Germinal center (tissue), 1 donor: ENCODE data around the gene ZNF138.
"Not testable (repeated sequence)": the region's sequence is repeated elsewhere in the genome, so short reads cannot be mapped to it uniquely, and the experiment has no call there.

Experiments used
- DNase-seq: peaks from one replicate; pipeline ENCODE4 v3.0.0; 2012; ENCODE audit warnings: mixed read lengths, low spot score

The ZNF138 gene

GRCh38 chr7:64838691-64839090, 44.5 kb downstream of the ZNF138 start:
- DNase-seq: no peak

DNA sequence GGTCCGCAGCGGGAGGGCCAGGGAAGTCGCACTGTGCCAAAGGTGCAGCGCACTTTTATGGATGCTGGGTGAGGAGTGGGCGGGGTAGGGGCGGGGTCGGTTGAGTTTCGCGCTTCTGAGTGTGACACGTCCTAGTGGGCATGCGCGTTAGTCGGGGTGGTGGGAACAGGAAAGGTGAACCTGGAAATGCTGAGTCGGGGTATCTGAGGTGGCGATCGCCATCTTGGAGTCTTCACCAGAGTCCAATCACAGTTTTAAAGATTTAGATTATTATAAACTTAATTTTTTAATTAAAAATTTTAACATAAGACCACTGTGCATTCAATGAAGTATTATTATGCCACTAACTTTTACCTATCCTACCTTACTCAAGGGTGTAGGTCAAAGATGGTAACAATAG, 45.7 kb downstream of the ZNF138 start:
- DNase-seq: no peak

GRCh38 chr7:64849250-64849923, 55.2 kb downstream of the ZNF138 start:
- DNase-seq: no peak

GRCh38 chr7:64849924-64850499, 55.8 kb downstream of the ZNF138 start:
- no peak for DNase-seq

DNA sequence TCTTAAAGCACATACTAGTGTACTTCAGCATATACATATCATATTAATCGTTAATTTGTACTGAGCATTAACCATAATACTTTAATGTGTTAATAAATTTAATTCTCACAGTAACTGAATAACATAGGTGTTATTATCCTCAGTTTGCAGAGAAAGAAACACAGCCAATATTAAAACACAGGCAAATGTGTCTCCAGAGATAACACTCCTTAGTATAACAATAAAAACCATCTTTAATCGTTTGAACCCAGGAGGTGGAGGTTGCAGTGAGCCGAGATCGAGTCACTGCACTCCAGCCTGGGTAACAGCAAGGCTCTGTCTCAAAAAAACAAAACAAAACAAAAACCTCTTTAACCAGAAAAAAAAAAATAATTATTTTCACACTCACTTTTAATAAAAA, 59.5 kb downstream of the ZNF138 start:
- no peak for DNase-seq

- no peak for DNase-seq
These were observed 60.7 kb downstream of the ZNF138 start for GRCh38 chr7:64854969-64855368.

DNA sequence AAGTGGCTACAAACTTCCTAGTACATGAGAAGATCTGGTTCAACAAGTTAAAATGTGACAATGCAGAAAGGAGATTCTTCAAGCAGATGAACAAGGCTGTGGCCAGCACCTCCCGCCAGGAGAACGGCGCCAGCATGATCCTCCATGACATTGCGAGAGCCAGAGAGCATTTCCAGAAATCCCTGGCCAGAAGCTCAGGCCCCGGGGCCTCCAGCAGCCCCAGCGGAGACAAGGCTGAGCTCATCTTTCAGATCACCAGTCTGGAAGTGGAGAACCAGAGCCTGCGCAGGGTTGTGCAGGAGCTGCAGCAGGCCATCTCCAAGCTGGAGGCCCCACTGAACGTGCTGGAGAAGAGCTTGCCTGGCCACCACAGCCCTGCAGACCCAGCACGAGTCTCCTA, 68.8 kb downstream of the ZNF138 start:
- DNase-seq: no peak

GRCh38 chr7:64863530-64863929, 69.3 kb downstream of the ZNF138 start:
- DNase-seq: not testable (repeated sequence)

DNA sequence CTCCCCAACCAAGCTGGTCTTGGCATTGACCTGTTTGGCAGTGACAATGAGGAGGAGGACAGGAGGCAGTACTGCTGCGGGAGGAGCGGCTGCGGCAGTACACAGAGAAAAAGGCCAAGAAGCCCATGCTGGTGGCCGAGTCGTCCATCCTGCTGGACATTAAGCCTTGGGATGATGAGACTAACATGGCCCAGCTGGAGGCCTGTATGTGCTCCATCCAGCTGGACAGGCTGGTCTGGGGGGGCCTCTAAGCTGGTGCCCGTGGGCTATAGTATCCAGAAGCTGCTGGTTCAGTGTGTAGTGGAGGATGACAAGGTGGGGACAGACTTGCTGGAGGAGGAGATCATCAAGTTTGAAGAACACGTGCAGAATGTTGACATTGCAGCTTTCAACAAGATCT, 69.7 kb downstream of the ZNF138 start:
- DNase-seq: no peak

GRCh38 chr7:64867863-64868440, 73.7 kb downstream of the ZNF138 start:
- DNase-seq: no peak

GRCh38 chr7:64868499-64868898, 74.3 kb downstream of the ZNF138 start:
- DNase-seq: no peak

DNA sequence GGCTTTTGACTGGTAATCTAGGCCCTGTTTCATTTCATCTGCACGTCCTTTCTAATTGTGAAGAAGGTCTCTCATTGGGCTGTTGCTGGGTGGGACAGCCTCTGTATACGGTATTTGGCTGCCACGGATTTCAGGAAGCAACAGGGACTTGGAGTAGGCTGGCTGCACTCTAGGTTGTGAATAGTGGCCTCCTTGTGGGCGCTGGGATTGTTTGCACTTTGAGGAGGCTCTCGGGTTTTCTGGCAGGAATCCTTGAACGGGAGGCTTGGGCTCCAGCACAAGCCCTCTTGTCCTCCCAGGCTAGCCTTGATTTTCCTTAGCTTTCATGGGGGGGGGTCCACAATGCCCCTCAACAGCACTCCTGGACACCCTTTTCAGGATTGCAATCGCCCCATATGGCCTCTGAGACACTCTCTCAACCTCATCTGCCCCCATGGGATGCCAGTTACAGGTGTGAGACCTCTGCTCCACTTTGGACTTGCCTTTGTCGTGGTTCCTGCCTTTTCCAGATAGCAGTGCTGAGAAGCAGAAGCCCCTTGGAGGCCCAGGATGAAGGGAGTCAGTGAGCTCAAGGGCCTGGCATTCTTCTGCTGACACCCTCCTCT, 75.0 kb downstream of the ZNF138 start:
- no peak for DNase-seq

GRCh38 chr7:64869912-64870562, 75.8 kb downstream of the ZNF138 start:
- DNase-seq: no peak

DNA sequence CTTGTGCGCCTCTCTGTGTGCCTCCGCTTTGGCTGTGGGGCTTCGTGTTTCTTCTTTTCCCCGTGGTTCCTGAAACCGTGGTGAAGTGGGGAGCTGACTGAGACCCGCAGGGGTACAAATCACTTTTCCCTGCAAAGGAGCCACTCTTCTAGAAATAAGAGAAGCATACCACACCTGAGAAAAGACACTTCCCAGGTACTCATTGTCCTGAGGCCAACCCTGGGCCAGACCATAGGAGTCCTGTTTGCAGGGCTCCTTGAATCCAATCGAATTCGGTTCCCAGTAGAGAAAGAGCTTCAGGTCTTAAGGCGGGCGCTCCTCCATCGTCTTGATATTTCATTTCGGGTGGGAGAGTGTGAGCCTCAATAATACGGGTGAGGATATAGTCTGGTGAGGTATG, 76.4 kb downstream of the ZNF138 start:
- DNase-seq: no peak

DNA sequence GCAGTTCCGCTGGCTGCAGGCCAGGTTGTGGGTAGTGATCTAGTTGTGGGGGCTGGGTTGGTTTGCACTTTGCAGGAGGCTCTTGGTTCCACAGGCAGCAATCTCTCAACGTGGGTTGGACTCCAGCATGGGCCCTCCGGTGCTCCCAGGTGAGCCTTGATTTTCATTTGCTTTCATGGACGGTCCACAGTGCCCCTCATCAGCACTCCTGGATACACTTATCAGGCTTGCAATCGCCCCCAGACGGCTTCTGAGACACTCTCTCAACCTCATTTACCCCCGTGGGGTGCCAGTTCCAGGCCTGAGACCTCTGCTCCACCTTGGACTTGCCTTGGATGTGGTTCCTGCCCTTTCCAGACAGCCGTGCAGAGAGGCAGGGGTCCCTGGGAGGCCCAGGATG, 77.5 kb downstream of the ZNF138 start:
- DNase-seq: no peak

GRCh38 chr7:64872351-64873154, 78.3 kb downstream of the ZNF138 start:
- DNase-seq: no peak

DNA sequence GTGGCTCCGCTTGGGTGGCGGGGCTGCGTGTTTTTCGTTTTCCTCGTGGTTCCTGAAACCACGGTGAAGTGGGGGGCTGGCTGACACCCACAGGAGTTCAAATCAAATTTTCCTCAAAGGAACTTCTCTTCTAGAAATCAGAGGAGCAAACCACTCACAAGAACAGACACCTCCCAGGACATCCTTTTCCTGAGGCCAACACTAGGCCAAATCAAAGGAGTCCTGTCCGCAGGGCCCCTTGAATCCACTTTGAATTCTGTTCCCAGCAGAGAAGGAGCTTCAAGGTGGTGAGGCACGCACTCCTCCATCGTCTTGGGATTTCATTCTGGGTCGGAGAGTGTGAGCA, 78.9 kb downstream of the ZNF138 start:
- no peak for DNase-seq

GRCh38 chr7:64873517-64873916, 79.3 kb downstream of the ZNF138 start:
- no peak for DNase-seq

- no peak for DNase-seq
These were observed 79.9 kb downstream of the ZNF138 start for GRCh38 chr7:64874114-64874513.

GRCh38 chr7:64874562-64875250, 80.5 kb downstream of the ZNF138 start:
- no peak for DNase-seq

- DNase-seq: no peak
These were observed 81.0 kb downstream of the ZNF138 start for GRCh38 chr7:64875258-64875657.
